Activated CD4-positive, alpha-beta T cell treated with anti-CD3 and anti-CD28 coated beads, Interleukin-2, amount 50 U/mL, for 48 hours (primary cell): ENCODE results near the gene CCDC144A.
"Not testable (repeated sequence)": the region's sequence is repeated elsewhere in the genome, so short reads cannot be mapped to it uniquely, and the experiment has no call there.

ENCODE experiments used
- DNase-seq, 2 experiments: peaks; one replicate each; pipeline ENCODE4 v3.0.0-alpha.2; 2020

Gene CCDC144A

GRCh38 chr17:16751224-16751923 is 61.3 kb downstream of the CCDC144A start:
- not testable (repeated sequence) for DNase-seq

- not testable (repeated sequence) for DNase-seq
Observed at GRCh38 chr17:16751924-16752287, 61.9 kb downstream of the CCDC144A start.

GRCh38 chr17:16757520-16757919 is 67.5 kb downstream of the CCDC144A start:
- DNase-seq = not testable (repeated sequence)

- DNase-seq = not testable (repeated sequence)
Observed at GRCh38 chr17:16758177-16758576, 68.1 kb downstream of the CCDC144A start.

- not testable (repeated sequence) for DNase-seq
Observed at GRCh38 chr17:16768290-16769175, 78.5 kb downstream of the CCDC144A start.

- not testable (repeated sequence) for DNase-seq
Observed at GRCh38 chr17:16772394-16773145, 82.5 kb downstream of the CCDC144A start.

- not testable (repeated sequence) for DNase-seq
Observed at GRCh38 chr17:16773146-16773522, 83.1 kb downstream of the CCDC144A start.

GRCh38 chr17:16787851-16788250 is 97.8 kb downstream of the CCDC144A start:
- not testable (repeated sequence) for DNase-seq

- DNase-seq = not testable (repeated sequence)
Observed at GRCh38 chr17:16788889-16789536, 99.0 kb downstream of the CCDC144A start.

- DNase-seq = not testable (repeated sequence)
Observed at GRCh38 chr17:16789622-16790021, 99.6 kb downstream of the CCDC144A start.

- not testable (repeated sequence) for DNase-seq
Observed at GRCh38 chr17:16790313-16790871, 100.4 kb downstream of the CCDC144A start.

GRCh38 chr17:16794215-16794614 is 104.2 kb downstream of the CCDC144A start:
- DNase-seq = not testable (repeated sequence)

GRCh38 chr17:16795894-16796293 is 105.9 kb downstream of the CCDC144A start:
- not testable (repeated sequence) for DNase-seq

- not testable (repeated sequence) for DNase-seq
Observed at GRCh38 chr17:16804851-16805250, 114.8 kb downstream of the CCDC144A start.

- DNase-seq = not testable (repeated sequence)
Observed at GRCh38 chr17:16806599-16806998, 116.6 kb downstream of the CCDC144A start.

- not testable (repeated sequence) for DNase-seq
Observed at GRCh38 chr17:16807620-16808019, 117.6 kb downstream of the CCDC144A start.

GRCh38 chr17:16810236-16810635 is 120.2 kb downstream of the CCDC144A start:
- not testable (repeated sequence) for DNase-seq

- peak; percentile 13 to 24 for DNase-seq
Observed at GRCh38 chr17:16812126-16812525, 122.1 kb downstream of the CCDC144A start.

- no peak for DNase-seq
Observed at GRCh38 chr17:16814439-16814838, 124.4 kb downstream of the CCDC144A start.

- no peak for DNase-seq
Observed at GRCh38 chr17:16817201-16817600, 127.2 kb downstream of the CCDC144A start.

GRCh38 chr17:16817940-16818339 is 127.9 kb downstream of the CCDC144A start:
- not testable (repeated sequence) for DNase-seq

GRCh38 chr17:16818340-16818739 is 128.3 kb downstream of the CCDC144A start:
- DNase-seq = no peak
